MM.1S (cell line): ENCODE measurements around the gene WDFY4.

Experiments
- EZH2 ChIP-seq: fragments of 300-600 bp; sonication (generic); optimal IDR thresholded peaks from 2 replicates; pipeline ENCODE3; 2017; ENCODE audit warnings: low read depth, mild to moderate bottlenecking, antibody characterized with exemption, low read length, mixed read lengths
- EZH2phosphoT487 ChIP-seq: fragments of 300-600 bp; sonication (generic); IDR thresholded peaks from 2 replicates; pipeline ENCODE4 v1.6.1; 2018; ENCODE audit warnings: antibody characterized with exemption, low read length
- TF ChIP-seq, protein P1 (sequence below): fragments of 300-600 bp; sonication (generic); IDR thresholded peaks from 2 replicates; pipeline ENCODE4 v1.5.1; 2016; ENCODE audit warnings: antibody characterized with exemption, low read length, mixed read lengths

DNA sequence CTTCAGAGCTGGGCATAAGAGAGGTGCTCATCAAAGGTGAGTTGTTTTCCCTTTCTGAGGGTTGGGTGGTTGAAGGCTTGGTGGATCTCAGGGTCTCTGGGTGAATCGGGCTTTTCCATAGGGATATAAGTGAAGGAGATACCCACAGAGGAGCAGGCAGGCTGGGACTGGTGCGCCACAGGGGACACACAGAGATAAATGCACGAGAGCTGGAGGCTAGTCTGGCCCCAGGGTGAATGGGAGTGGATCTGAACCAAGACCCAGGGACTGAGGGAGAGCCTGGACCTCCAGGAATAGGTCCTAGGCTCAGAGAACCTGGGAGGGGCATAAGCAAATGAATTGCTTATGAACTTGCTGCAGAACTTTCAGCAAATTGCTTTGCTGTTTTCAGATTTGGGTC lies 193.4 kb downstream of the WDFY4 start:
- no peak for TF ChIP-seq EZH2phosphoT487
- TF ChIP-seq, protein P1, sequence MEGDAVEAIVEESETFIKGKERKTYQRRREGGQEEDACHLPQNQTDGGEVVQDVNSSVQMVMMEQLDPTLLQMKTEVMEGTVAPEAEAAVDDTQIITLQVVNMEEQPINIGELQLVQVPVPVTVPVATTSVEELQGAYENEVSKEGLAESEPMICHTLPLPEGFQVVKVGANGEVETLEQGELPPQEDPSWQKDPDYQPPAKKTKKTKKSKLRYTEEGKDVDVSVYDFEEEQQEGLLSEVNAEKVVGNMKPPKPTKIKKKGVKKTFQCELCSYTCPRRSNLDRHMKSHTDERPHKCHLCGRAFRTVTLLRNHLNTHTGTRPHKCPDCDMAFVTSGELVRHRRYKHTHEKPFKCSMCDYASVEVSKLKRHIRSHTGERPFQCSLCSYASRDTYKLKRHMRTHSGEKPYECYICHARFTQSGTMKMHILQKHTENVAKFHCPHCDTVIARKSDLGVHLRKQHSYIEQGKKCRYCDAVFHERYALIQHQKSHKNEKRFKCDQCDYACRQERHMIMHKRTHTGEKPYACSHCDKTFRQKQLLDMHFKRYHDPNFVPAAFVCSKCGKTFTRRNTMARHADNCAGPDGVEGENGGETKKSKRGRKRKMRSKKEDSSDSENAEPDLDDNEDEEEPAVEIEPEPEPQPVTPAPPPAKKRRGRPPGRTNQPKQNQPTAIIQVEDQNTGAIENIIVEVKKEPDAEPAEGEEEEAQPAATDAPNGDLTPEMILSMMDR, result no peak
- no peak for TF ChIP-seq EZH2
